DMS153 treated with DMSO at 0.1 percent for 48 hours (cell line): Measurements from ENCODE around the gene ZEB2.

Source experiments
- DNase-seq: peaks from one replicate; lab custom pipeline; 2025; ENCODE audit not compliant: unreplicated experiment; lab: John Stamatoyannopoulos, UW

The ZEB2 gene

GRCh38 chr2:144453486-144454158 is 66.3 kb downstream of the ZEB2 start:
- no peak for DNase-seq

GRCh38 chr2:144452989-144453336 is 67.0 kb downstream of the ZEB2 start:
- no peak for DNase-seq

- DNase-seq = no peak
Observed at GRCh38 chr2:144452169-144452988, 67.5 kb downstream of the ZEB2 start.

- DNase-seq = no peak
Observed at GRCh38 chr2:144451443-144451842, 68.5 kb downstream of the ZEB2 start.

DNA sequence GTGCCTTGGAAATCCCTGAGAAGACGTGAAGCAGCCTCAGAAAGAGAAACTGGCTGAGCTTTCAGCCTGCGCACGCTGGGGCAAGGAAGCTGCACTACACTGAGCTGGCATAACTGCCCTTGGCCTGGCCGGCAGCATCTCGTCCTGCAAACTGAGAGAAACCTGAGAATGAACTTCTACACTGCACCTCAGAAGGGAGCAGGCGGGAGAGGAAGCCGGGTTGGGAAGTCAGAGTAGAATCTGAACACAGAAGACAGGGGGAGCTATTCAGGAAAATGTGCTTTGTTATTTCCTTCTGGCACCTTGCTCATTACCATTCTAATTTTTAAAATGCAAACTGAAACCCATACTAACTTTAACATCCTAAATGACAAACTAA is 70.9 kb downstream of the ZEB2 start:
- DNase-seq = no peak

GRCh38 chr2:144448389-144449027 is 71.4 kb downstream of the ZEB2 start:
- DNase-seq = no peak

- DNase-seq = no peak
Observed at GRCh38 chr2:144447535-144447934, 72.4 kb downstream of the ZEB2 start.

DNA sequence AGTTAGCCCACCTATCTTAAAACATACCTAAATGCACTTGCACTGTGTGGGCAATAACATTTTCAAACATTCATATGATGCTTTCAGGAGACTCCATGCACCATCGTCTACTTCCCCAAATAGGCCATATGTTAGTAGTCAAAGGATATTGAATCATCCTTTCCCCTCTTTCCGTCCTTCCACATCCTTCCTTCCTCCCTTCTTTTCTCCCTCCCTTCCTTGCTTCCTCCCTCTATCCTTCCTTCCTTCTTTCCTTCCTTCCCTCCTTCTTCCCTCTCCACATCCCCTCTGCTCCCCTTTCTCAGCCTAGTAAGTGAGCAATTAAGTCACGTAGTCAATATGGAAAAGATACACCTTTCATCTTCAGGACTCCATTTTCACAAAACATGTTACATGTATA is 73.8 kb downstream of the ZEB2 start:
- DNase-seq = no peak

GRCh38 chr2:144445196-144445595 is 74.7 kb downstream of the ZEB2 start:
- DNase-seq = no peak

DNA sequence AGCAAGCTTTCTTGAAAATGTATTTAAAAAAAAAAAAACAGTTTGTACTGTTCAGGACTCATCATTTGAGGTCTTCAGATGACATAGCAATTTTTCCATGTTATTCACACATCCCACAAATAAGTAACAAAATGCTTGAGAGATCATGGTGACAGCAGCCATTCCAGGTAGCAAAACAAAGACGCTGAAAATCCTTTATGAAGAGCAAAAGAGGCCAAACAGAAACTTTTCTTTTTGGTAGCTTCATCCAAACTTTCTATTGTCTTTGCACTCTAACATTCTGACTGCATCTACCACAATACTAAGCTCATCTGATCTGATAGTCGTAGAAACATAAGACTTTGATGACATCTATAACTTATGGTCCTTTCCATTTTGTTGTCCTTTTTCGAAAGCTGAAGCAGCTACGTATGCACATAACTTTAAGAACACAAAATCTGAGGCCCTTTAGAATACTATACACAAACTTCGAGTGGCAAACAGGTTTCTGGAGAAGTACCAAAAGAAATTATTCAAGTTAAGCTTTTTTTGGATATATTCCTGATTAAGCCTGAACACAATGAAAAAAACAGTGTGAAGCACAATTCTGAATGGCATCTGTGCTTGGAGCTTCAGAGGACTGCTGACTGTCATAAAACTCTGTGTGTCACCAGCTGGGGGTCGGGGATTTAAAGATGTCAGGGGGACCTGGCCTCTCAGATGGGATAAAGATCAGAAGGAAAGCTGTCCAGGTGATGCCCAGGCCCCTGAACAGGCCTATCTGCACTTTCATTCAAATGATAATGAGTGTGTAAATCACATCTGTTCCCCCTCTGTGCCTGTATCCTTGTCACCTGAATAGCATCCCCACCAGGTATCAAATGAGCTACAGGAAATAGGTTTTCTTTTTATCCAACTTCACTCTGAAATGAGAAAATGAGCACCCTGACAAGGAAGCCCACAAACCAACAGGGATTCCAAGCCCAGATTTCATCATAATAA is 75.8 kb downstream of the ZEB2 start:
- no peak for DNase-seq

DNA sequence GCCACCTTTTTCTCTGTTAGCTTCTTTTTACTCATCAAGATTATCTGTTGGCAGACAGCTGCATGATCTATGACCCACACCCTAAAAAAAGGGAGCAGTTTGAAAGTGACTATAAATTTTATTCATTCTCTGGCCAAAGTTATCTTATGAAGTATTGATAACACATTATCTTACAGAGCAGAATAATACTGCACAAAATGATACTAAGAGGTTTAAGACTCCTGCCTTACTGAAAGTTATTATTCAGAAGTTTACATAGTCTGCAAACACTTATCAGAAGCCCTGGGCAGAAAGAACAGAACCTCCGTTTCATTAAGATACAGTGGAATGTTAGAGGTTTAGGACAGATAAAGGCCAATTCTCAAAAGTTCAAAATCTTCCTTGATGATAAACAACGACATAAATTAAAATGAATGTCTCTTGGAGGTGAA is 78.2 kb downstream of the ZEB2 start:
- no peak for DNase-seq

DNA sequence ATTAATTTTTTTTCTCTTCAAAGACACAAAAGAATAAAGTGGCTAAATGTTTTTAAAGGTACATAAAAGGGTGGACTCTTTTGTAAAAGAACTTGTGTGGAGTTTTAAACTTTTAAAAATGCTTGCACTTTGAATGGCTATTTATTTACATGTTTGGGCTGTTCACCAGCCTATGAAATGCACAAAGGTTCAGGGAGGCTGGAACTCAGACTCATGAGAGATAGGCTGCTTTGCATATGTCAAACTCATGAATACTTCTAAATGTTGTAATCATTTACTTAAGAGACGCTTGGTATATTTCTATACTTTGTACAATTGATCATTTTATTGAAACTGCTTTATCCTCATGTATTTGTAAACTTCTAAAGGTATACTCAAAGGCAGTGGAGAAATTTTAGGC is 79.9 kb downstream of the ZEB2 start:
- DNase-seq = no peak

- DNase-seq = peak; percentile 24
Observed at GRCh38 chr2:144438801-144439631, 80.9 kb downstream of the ZEB2 start.

DNA sequence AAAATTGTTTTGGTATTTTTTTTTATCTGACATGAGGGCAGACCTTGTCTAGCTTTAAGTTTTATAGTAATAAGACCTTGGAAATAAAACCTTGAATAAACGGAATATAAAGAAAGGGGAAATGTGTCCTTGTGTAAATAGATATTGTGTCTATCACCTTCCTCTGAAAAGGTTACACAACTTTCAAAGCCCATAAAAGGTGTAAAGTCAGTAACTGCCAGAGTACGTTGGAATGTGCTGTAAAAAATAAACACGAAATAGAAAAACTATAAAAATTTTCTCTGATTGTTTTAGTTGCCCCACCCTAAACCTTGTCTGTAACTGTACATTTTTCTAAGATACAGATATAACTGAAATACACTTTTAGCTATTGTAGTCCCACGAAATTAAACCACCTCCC is 82.3 kb downstream of the ZEB2 start:
- DNase-seq = no peak

DNA sequence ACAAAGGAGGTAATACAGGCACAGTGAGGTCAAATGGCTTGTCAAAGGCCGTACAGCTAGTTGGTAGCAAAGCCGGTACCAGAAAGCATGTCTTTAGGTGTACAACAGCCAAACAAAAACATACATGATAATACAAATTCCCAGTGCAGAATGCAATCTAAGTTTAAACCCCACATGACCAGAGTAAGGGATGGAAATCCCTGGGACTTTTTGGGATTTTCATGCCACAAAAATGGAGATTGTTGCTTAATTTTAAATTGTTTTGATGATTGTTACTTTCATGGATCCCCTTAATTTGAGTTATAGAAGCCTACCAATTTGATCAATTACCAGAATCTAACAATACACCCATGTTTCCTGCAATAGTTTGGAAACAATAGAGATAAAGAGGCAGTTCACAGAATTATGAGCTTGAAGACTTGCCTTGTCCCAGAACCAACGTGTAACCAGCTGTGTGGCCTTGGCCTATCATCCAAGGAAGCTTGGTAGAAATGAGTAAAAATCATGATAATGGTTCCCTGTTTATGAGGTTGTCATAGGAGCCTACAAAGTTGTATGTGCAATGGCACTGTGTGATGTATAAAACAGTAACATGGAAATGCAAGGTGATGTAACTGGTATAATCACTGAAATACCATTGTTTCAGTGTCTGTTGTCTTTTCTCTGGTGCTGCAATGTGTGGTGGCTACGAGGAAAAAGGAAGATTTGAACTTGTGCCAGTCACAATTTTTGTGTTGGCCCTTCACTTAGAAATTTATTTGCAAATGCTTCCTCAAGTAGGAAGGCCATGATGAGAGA is 85.3 kb downstream of the ZEB2 start:
- DNase-seq = no peak

GRCh38 chr2:144432921-144433320 is 87.0 kb downstream of the ZEB2 start:
- DNase-seq = no peak

DNA sequence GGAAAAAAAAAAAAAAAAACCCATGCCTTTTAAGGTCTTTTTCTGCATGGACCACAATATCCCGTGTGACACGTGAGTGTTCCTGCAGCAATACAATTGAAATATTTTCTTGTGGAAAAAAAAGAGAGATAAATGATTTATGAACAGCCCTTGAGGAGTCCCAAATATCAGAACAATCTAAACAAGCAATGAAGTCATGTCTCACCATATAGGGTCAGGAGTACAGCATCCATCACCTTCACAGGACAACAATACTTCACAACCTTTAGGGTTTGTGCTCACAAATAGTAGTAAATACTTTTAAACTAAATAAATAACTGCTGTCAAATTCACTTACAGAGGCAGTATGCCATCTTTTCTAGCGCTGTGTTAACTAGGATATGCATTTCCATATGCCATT is 87.9 kb downstream of the ZEB2 start:
- DNase-seq = no peak

- peak; percentile 44 for DNase-seq
Observed at GRCh38 chr2:144431392-144431783, 88.5 kb downstream of the ZEB2 start.

DNA sequence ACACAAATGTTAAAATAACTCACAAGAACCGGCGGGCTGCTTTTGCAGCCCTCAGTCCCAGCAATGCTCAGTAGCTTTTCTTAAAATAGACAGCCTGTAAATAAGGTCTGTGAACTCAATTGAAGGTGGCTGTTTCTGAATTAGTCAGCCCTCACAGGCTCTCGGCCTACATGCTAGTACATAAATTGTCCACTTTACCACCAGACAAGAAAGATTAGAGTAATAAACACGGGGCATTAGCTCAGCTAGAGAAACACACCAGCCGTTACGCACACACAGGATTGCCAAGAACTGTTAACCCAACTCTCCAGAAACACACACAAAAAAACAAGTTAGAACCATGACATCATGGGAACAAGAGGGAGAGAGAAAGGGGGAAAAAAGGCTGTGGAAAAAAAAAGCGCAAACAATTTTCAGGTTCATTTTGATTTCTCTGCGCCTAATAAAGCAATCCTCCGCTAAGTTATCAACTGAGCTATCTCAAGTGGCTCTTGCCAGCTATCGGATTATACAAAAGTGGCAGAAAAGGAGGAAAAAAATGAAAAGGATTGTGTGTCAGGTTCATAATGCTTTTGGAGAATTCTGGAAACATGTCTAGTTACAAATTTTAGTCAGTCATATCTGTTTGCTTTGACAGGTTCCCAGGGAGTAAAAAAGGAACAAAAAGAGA is 89.1 kb downstream of the ZEB2 start:
- no peak for DNase-seq
